ENCODE results near the gene C2.
"Not testable (repeated sequence)": the region's sequence is repeated elsewhere in the genome, so short reads cannot be mapped to it uniquely, and the experiment has no call there.

C2 gene

GRCh38 chr6:31899215-31899614 lies 28.3 kb upstream of the C2 start:
- no peak for DNase-seq (ENCODE audit: low read depth)

- DNase-seq (ENCODE audit: low read depth) = no peak
Measured at GRCh38 chr6:31899882-31900722, 27.4 kb upstream of the C2 start.

GRCh38 chr6:31900917-31901414 lies 26.6 kb upstream of the C2 start:
- no peak for DNase-seq (ENCODE audit: low read depth)

- DNase-seq (ENCODE audit: low read depth) = peak; percentile 54
Measured at GRCh38 chr6:31901415-31901952, 26.0 kb upstream of the C2 start.

GRCh38 chr6:31901953-31902643 lies 25.4 kb upstream of the C2 start, which contains the start of gene ZBTB12:
TSS of gene ZBTB12 (minus strand) at chr6:31902086. CDS start at chr6:31901305, 781 bp downstream.
- peak; percentile 75 for DNase-seq (ENCODE audit: low read depth)

GRCh38 chr6:31903957-31904356 lies 23.6 kb upstream of the C2 start:
- DNase-seq (ENCODE audit: low read depth) = no peak

GRCh38 chr6:31905041-31905440 lies 22.5 kb upstream of the C2 start:
- no peak for DNase-seq (ENCODE audit: low read depth)

GRCh38 chr6:31906122-31906521 lies 21.4 kb upstream of the C2 start:
- no peak for DNase-seq (ENCODE audit: low read depth)

- DNase-seq (ENCODE audit: low read depth) = not testable (repeated sequence)
Measured at GRCh38 chr6:31906727-31907126, 20.8 kb upstream of the C2 start.

GRCh38 chr6:31907158-31907813 lies 20.2 kb upstream of the C2 start:
- no peak for DNase-seq (ENCODE audit: low read depth)

GRCh38 chr6:31908255-31908654 lies 19.3 kb upstream of the C2 start:
- DNase-seq (ENCODE audit: low read depth) = not testable (repeated sequence)

GRCh38 chr6:31908791-31909190 lies 18.7 kb upstream of the C2 start:
- DNase-seq (ENCODE audit: low read depth) = no peak

- DNase-seq (ENCODE audit: low read depth) = not testable (repeated sequence)
Measured at GRCh38 chr6:31909298-31909697, 18.2 kb upstream of the C2 start.

- no peak for DNase-seq (ENCODE audit: low read depth)
Measured at GRCh38 chr6:31911826-31912585, 15.5 kb upstream of the C2 start.

- DNase-seq (ENCODE audit: low read depth) = no peak
Measured at GRCh38 chr6:31915351-31915750, 12.2 kb upstream of the C2 start.

- no peak for DNase-seq (ENCODE audit: low read depth)
Measured at GRCh38 chr6:31915756-31916155, 11.8 kb upstream of the C2 start.

GRCh38 chr6:31918069-31918720 lies 9.3 kb upstream of the C2 start:
- no peak for DNase-seq (ENCODE audit: low read depth)

GRCh38 chr6:31919624-31920303 lies 7.8 kb upstream of the C2 start:
- no peak for DNase-seq (ENCODE audit: low read depth)

GRCh38 chr6:31920811-31921210 lies 6.7 kb upstream of the C2 start:
- DNase-seq (ENCODE audit: low read depth) = no peak

GRCh38 chr6:31922942-31923341 lies 4.6 kb upstream of the C2 start:
- no peak for DNase-seq (ENCODE audit: low read depth)

All from T-helper 22 cell (primary cell).